ENCODE data around the gene PPP2R5C. TPM values are rescaled to one million over a fixed set of nuclear protein-coding genes. Genes with fewer than 3 reads are reported as not detected.

Gene PPP2R5C
- total and polyA plus RNA-seq, 2 donors (not counting 3 experiments of a cell fraction or from before 2014, with no cell fraction given), result 42.6 to 83.6 TPM

- intact Hi-C loops (cut with micrococcal nuclease), result no loop called here
- Histone ChIP-seq H3K27me3 (ENCODE audit: control insufficient read depth in 2 of 2, insufficient read depth in 2 of 2, low read length in 2 of 2) (peaks cover 3 to 11% of the 10 kb centered on the region in 2 experiments), H3K9ac (replicated peaks; ENCODE audit: extremely low read depth, insufficient read depth, low read length) (no peak overlapping the region), H3K79me2 (ENCODE audit: control insufficient read depth, insufficient read depth, low read length) (no peaks in the 10 kb centered on the region), H4K20me1 (replicated peaks; ENCODE audit: control insufficient read depth, extremely low read depth, insufficient read depth, low read length) (no peaks in the 10 kb centered on the region), H2AFZ (ENCODE audit: low read depth, low read length) (no peak overlapping the region), H3K27ac (ENCODE audit: insufficient read depth, low read depth, low read length) (no peak overlapping the region), H3K4me1 (ENCODE audit: control insufficient read depth, extremely low read depth, insufficient read depth, low read length) (peaks cover 10% of the 10 kb centered on the region), H3K4me3 (replicated peaks in 1 of 3; ENCODE audit: insufficient read depth in 1 of 3, low read depth in 1 of 3, low read length in 3 of 3) (no peak overlapping the region), H3K9me3 (replicated peaks; ENCODE audit: control insufficient read depth, insufficient read depth, low read length) (no peaks in the 10 kb centered on the region), H3K9me1 (replicated peaks; ENCODE audit: control insufficient read depth, extremely low read depth, insufficient read depth, low read length) (no peaks in the 10 kb centered on the region), H3K36me3 (ENCODE audit: control insufficient read depth in 2 of 2, extremely low read depth in 1 of 2, insufficient read depth in 2 of 2, low read length in 2 of 2) (no peaks in the 10 kb centered on the region), H3K4me2 (ENCODE audit: insufficient read depth, low read length) (no peak overlapping the region)
- dilution Hi-C loops (cut with MboI; ENCODE audit: extremely low pct_ligation_motif_present, low sequenced_read_pairs), result no loop called here
- CTCF ChIA-PET, result no interaction called here
- POLR2A ChIA-PET, result no interaction called here
- TF ChIP-seq POLR2AphosphoS5 (IDR thresholded peaks at IDR 0.05; ENCODE audit: insufficient read depth, low read depth, low read length) (no peak), JUN (IDR thresholded peaks at IDR 0.05; ENCODE audit: borderline replicate concordance, insufficient read depth, insufficient read length, low read depth) (no peak), GATA2 (IDR thresholded peaks at IDR 0.05; ENCODE audit: insufficient read depth, insufficient read length, low read depth, low read length) (no peak), MYC (IDR thresholded peaks at IDR 0.05; ENCODE audit: low read depth, low read length) (no peak), FOS (IDR thresholded peaks at IDR 0.05; ENCODE audit: borderline replicate concordance, insufficient read depth, low read length) (no peak), POLR2A (IDR thresholded peaks at IDR 0.05; ENCODE audit: low read depth, low read length) (no peak), EZH2 (IDR thresholded peaks at IDR 0.05; ENCODE audit: borderline replicate concordance, low read depth, low read length, severe bottlenecking) (no peak), MAX (IDR thresholded peaks at IDR 0.05; ENCODE audit: insufficient read depth, insufficient read length) (no peak)
- no peak for FAIRE-seq
- BruUV-seq (replicated peaks), result no TSS peak
- DNase-seq (ENCODE audit: low read depth, low spot score), result no peak
Observed at GRCh38 chr14:101734246-101734847, 27.2 kb upstream of the PPP2R5C start.

GRCh38 chr14:101735453-101735852 is 26.1 kb upstream of the PPP2R5C start:
- DNase-seq (ENCODE audit: low read depth, low spot score) (no peak), FAIRE-seq (no peak)
- Histone ChIP-seq H4K20me1 (replicated peaks; ENCODE audit: control insufficient read depth, extremely low read depth, insufficient read depth, low read length) (no peaks in the 10 kb centered on the region), H3K27me3 (ENCODE audit: control insufficient read depth in 2 of 2, insufficient read depth in 2 of 2, low read length in 2 of 2) (peaks cover 5 to 7% of the 10 kb centered on the region in 2 experiments), H3K4me2 (ENCODE audit: insufficient read depth, low read length) (no peak overlapping the region), H3K27ac (ENCODE audit: insufficient read depth, low read depth, low read length) (no peak overlapping the region), H3K4me1 (ENCODE audit: control insufficient read depth, extremely low read depth, insufficient read depth, low read length) (peaks cover 10% of the 10 kb centered on the region), H3K9ac (replicated peaks; ENCODE audit: extremely low read depth, insufficient read depth, low read length) (no peak overlapping the region), H3K9me1 (replicated peaks; ENCODE audit: control insufficient read depth, extremely low read depth, insufficient read depth, low read length) (no peaks in the 10 kb centered on the region), H3K9me3 (replicated peaks; ENCODE audit: control insufficient read depth, insufficient read depth, low read length) (no peaks in the 10 kb centered on the region), H3K4me3 (replicated peaks in 1 of 3; ENCODE audit: insufficient read depth in 1 of 3, low read depth in 1 of 3, low read length in 3 of 3) (no peak overlapping the region), H3K36me3 (ENCODE audit: control insufficient read depth in 2 of 2, extremely low read depth in 1 of 2, insufficient read depth in 2 of 2, low read length in 2 of 2) (no peaks in the 10 kb centered on the region), H2AFZ (ENCODE audit: low read depth, low read length) (no peak overlapping the region), H3K79me2 (ENCODE audit: control insufficient read depth, insufficient read depth, low read length) (no peaks in the 10 kb centered on the region)
- ChIA-PET CTCF (interaction anchor here (1.0 to 1.2 kb wide), 2 partner anchors 8 to 218 kb away, joined by 3 read pairs; no protein-coding TSS in a partner anchor), POLR2A (no interaction called here)
- intact Hi-C loops (cut with micrococcal nuclease) (no loop called here), dilution Hi-C loops (cut with MboI; ENCODE audit: extremely low pct_ligation_motif_present, low sequenced_read_pairs) (no loop called here)
- no TSS peak for BruUV-seq (replicated peaks)
- TF ChIP-seq CTCF (IDR thresholded peaks at IDR 0.05; ENCODE audit: extremely low read depth in 1 of 2, insufficient read depth in 1 of 2, low read depth in 1 of 2, low read length in 2 of 2) (no peak), FOS (IDR thresholded peaks at IDR 0.05; ENCODE audit: borderline replicate concordance, insufficient read depth, low read length) (no peak), JUN (IDR thresholded peaks at IDR 0.05; ENCODE audit: borderline replicate concordance, insufficient read depth, insufficient read length, low read depth) (no peak), EZH2 (IDR thresholded peaks at IDR 0.05; ENCODE audit: borderline replicate concordance, low read depth, low read length, severe bottlenecking) (no peak), GATA2 (IDR thresholded peaks at IDR 0.05; ENCODE audit: insufficient read depth, insufficient read length, low read depth, low read length) (no peak), MYC (IDR thresholded peaks at IDR 0.05; ENCODE audit: low read depth, low read length) (no peak), POLR2AphosphoS5 (IDR thresholded peaks at IDR 0.05; ENCODE audit: insufficient read depth, low read depth, low read length) (no peak), POLR2A (IDR thresholded peaks at IDR 0.05; ENCODE audit: low read depth, low read length) (no peak), MAX (IDR thresholded peaks at IDR 0.05; ENCODE audit: insufficient read depth, insufficient read length) (no peak)
